Heart right ventricle (tissue), 16 donors: ENCODE results near the gene RDH14. TPM values are rescaled to one million over a fixed set of nuclear protein-coding genes. Genes with fewer than 3 reads are reported as not detected.

ENCODE experiments used
- ATAC-seq, 8 donors: fragments of 200-7000 bp; cut with Tn5 transposase; one replicate each; pipeline ENCODE4 v1.9.1; 2020; ENCODE audit warnings: mild to moderate bottlenecking in 8 of 8, moderate library complexity in 8 of 8, moderate number of reproducible peaks in 1 of 8
- DNase-seq, 2 donors: peaks; one replicate each; pipeline ENCODE4 v3.0.0-alpha.2; 2020
- H3K27ac ChIP-seq, 10 donors: fragments of 200-600 bp; sonication (generic) in 2 of 10; one replicate each; pipeline versions ENCODE4 v1.5.0 to v1.8.0; 2020 to 2022; ENCODE audit warnings: mild to moderate bottlenecking in 3 of 10
- H3K27me3 ChIP-seq, 7 donors: fragments of 200-600 bp; one replicate each; pipeline ENCODE4 v1.8.0; 2021 to 2022; ENCODE audit warnings: mild to moderate bottlenecking in 2 of 7
- H3K36me3 ChIP-seq, 9 donors: fragments of 200-600 bp; sonication (generic) in 1 of 9; one replicate each; pipeline versions ENCODE4 v1.5.0 to v1.8.0; 2020 to 2022; ENCODE audit warnings: mild to moderate bottlenecking in 2 of 9
- H3K4me1 ChIP-seq, 9 donors: fragments of 200-600 bp; sonication (generic) in 1 of 9; one replicate each; pipeline versions ENCODE4 v1.5.0 to v1.8.0; 2020 to 2022; ENCODE audit warnings: mild to moderate bottlenecking in 4 of 9
- H3K4me3 ChIP-seq, 10 donors: fragments of 200-600 bp; sonication (generic) in 2 of 10; one replicate each; pipeline versions ENCODE4 v1.5.0 to v1.8.0; 2020 to 2022; ENCODE audit warnings: mild to moderate bottlenecking in 7 of 10, moderate library complexity in 2 of 10
- H3K9me3 ChIP-seq, 11 donors: fragments of 200-600 bp in 10 of 11; sonication (generic) in 2 of 11; one replicate each; pipeline versions ENCODE4 v1.5.0 to v1.8.0; 2013 to 2022; ENCODE audit warnings: mild to moderate bottlenecking in 2 of 11, control low read depth in 1 of 11, moderate library complexity in 1 of 11
- WGBS, 2 donors: extraction: QIAGEN DNeasy Blood & Tissue Kit; methylation state at CpG; one replicate each; pipeline ENCODE4 v1.1.7; 2013; ENCODE audit warnings: inconsistent platforms in 1 of 2; 5-methylcytosine and 5-hydroxymethylcytosine counted together
- intact Hi-C, 10 donors: fragments of 100-400 bp; cut with DNase I; formaldehyde crosslinking; loops; one replicate each; pipeline versions ENCODE4 v1.11.1 to v1.14.2; 2022
- polyA plus RNA-seq, 2 donors: library from polyadenylated mRNA; stranded (reverse); fragments of 200-250 nt; gene quantifications; one replicate each; pipeline ENCODE4 v1.2.3, GENCODE V29; 2013
- total RNA-seq, 10 donors: library from RNA; stranded (reverse); fragmentation: NEBNext Ultra II Directional in 3 of 10; extraction: Animal tissue kit (Norgen Biotek cat#: 25700) in 3 of 10; gene quantifications; one replicate each; pipeline versions ENCODE4 v1.2.1 to v1.2.4, GENCODE V29; 2021 to 2023
- TF ChIP-seq, protein P1 (sequence below), 9 donors: fragments of 200-600 bp; sonication (generic) in 2 of 9; IDR thresholded peaks; one replicate each; pipeline versions ENCODE4 v1.5.0 to v1.8.0; 2021 to 2022; ENCODE audit warnings: antibody characterized with exemption in 9 of 9, mild to moderate bottlenecking in 5 of 9, moderate library complexity in 1 of 9
- donor health status: Arrhythmogenic right ventricular cardiomyopathy.
- donor health status: ischemic (EF 13 %, LVEDD 7.1; RV severe dilation, severe dysfunction).
- donor health status: healthy with polysubstance abuse.
- donor health status: DM: no; HTN: yes; CAD: no.
- donor health status: DM: no; HTN: no; CAD: no.
- donor health status: ischemic (EF 25% LVEDD 6.9; RV normal size, moderate dysfunction).
- donor health status: ischemic (EF 25% LVEDD 5.7; RV mildly dilated, moderate dysfunction).
- donor health status: healthy.
- donor health status: DM: yes; HTN: yes; CAD: no.
- donor health status: Ischemic cardiomyopathy.
- donor health status: ischemic (EF 35%, LVEDD 5.7; RV mildly dilated, moderate dysfunction).
- donor health status: nonischemic (EF 11% LVEDD 7.7; RV severe dilation, severe dysfunction).
- donor health status: DM: yes; HTN: yes; CAD: no.
- donor health status: PGD.
- donor health status: ischemic (EF 29% LVEDD 5.4; RV normal size, mild dysfunction).
- donor health status: nonischemic (EF 23%, LVEDD 6.1; RV moderate dilation, normal function).

RDH14 gene
- total and polyA plus RNA-seq, 12 donors: 25.8 to 54.8 (median 45.4) TPM

DNA sequence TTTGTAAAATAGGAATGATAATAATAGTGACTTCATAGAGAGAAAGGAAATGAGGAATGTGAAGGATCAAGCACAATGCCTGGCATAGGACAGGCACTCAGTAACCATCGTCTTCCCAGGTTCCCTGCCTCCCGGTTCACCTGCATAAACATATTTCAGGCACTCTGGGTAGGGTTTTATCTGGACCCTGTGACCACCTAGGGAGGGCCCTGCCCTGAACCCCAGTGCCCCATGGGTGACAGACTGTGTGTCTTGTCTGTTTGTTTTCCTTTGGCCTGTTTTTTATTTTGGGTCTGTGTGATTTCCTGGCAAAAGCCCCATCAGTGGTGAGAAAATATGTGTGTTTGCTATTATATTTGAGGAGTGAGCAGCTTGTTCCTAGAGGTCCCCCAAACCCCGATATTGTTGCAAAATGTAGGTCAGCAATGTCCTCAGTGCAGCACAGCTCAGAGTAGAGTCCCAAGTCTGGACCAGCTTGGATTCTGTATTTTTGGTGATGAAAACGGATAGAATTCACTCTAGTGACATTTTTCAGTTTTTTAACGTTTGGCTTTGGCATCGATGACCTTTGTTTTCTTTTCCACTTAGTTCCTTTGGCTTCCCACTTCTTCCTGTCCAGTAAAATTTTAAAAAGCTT lies 38.5 kb upstream of the RDH14 start:
- no peak for DNase-seq
- intact Hi-C loops: loop anchor here in 1 of 10 donors (10.0 kb wide), 1 partner anchor 74 kb away; no protein-coding TSS in a partner anchor
- Histone ChIP-seq H3K9me3 (no peaks in the 10 kb centered on the region), H3K27me3 (no peaks in the 10 kb centered on the region), H3K4me1 (peaks cover 0 to 29% (median 17%) of the 10 kb centered on the region in 9 donors), H3K27ac (peak overlapping the region in 5 of 10 donors; percentile 20 to 71 (median 35)), H3K36me3 (no peaks in the 10 kb centered on the region), H3K4me3 (no peak overlapping the region)
- TF ChIP-seq, protein P1, sequence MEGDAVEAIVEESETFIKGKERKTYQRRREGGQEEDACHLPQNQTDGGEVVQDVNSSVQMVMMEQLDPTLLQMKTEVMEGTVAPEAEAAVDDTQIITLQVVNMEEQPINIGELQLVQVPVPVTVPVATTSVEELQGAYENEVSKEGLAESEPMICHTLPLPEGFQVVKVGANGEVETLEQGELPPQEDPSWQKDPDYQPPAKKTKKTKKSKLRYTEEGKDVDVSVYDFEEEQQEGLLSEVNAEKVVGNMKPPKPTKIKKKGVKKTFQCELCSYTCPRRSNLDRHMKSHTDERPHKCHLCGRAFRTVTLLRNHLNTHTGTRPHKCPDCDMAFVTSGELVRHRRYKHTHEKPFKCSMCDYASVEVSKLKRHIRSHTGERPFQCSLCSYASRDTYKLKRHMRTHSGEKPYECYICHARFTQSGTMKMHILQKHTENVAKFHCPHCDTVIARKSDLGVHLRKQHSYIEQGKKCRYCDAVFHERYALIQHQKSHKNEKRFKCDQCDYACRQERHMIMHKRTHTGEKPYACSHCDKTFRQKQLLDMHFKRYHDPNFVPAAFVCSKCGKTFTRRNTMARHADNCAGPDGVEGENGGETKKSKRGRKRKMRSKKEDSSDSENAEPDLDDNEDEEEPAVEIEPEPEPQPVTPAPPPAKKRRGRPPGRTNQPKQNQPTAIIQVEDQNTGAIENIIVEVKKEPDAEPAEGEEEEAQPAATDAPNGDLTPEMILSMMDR (IDR thresholded peaks at IDR 0.05): no peak
- WGBS, 2 donors: 44 to 60% methylated on average over 6 of the region's 6 CpGs
- peak in 6 of 8 donors; percentile 28 to 65 (median 36) for ATAC-seq

DNA sequence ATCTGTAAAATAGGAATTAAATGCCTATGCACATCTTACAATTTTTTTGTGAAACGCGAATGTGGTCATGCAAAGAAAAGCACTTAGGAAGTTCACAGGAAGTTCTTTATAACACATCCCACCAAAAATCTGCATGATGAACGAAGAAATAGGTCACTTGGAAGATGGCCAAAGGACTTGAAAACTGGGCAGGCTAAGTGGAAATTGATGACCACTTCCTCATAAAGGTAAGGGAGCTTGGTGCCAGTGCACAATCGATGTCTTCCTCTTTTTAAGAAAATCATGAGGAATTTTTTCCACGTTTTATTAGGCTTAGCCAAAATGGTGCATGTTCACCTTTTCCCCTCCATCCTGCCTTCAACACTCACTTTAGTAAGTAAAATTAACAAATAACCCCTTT lies 37.2 kb upstream of the RDH14 start:
- TF ChIP-seq, protein P1 (IDR thresholded peaks at IDR 0.05): no peak
- no peak for ATAC-seq

DNA sequence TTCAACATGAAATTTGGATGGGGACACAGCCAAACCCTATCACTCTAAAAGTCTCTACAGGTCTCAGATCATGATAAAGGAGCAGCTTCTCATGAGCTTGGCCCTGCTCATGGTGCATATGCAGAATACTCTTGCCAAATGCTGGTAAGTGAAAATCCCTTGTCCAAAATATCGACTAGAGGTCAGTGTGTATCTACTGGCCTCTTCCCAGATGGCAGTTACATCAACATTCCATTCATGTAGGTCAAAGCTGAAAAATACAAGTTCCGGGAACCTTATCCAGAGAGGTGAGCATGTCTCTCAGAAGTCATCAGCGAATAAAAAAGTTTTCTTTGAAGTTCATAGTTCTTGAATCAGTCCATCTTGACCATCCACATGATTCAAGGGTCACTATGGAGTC lies 36.5 kb upstream of the RDH14 start:
- 47 to 63% methylated on average over 3 of the region's 3 CpGs for WGBS, 2 donors
- Histone ChIP-seq H3K9me3 (no peaks in the 10 kb centered on the region), H3K27ac (no peak overlapping the region), H3K36me3 (no peaks in the 10 kb centered on the region), H3K4me3 (no peak overlapping the region), H3K4me1 (peaks cover 0 to 35% (median 16%) of the 10 kb centered on the region in 9 donors), H3K27me3 (no peaks in the 10 kb centered on the region)
- TF ChIP-seq, protein P1 (IDR thresholded peaks at IDR 0.05): no peak
- DNase-seq (no peak), ATAC-seq (peak in 3 of 8 donors; percentile 27 to 70 (median 66))
- intact Hi-C loops: loop anchor here in 1 of 10 donors (10.0 kb wide), 1 partner anchor 72 kb away; no protein-coding TSS in a partner anchor

More for the DNA sequence above, 37.2 kb upstream of the RDH14 start:
- no peak for DNase-seq
- Histone ChIP-seq H3K27ac (no peak overlapping the region), H3K4me3 (no peak overlapping the region), H3K27me3 (no peaks in the 10 kb centered on the region), H3K36me3 (no peaks in the 10 kb centered on the region), H3K9me3 (no peaks in the 10 kb centered on the region), H3K4me1 (peaks cover 0 to 33% (median 16%) of the 10 kb centered on the region in 9 donors)
- intact Hi-C loops: loop anchor here in 1 of 10 donors (10.0 kb wide), 1 partner anchor 73 kb away; no protein-coding TSS in a partner anchor
- 54 to 63% methylated on average over 5 of the region's 5 CpGs for WGBS, 2 donors

DNA sequence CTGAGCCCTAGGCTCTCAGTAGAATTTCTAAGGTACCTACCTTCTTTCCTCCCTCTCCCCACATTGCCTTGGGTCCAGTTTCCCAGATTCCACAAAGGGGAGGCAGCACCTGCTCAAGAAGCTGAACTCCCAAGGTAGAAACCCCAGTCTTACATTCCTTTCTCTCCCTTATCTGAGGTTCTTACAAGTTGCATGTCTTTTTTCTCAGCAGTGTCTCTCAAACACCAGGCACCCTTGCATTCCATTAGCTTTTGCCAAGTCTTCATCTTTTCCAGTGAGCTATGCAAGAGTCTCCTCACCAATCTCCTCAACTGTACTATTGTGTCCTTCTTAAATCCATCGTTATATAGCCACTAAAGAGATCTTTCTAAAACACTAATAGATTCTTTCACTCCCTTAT lies 33.0 kb upstream of the RDH14 start:
- WGBS, 2 donors: 47 to 91% methylated on average over 1 of the region's 1 CpG
- no peaks in the 10 kb centered on the region for H3K27me3 ChIP-seq
- TF ChIP-seq, protein P1 (IDR thresholded peaks at IDR 0.05): no peak
- no peak overlapping the region for H3K4me3 ChIP-seq
- H3K36me3 ChIP-seq: no peaks in the 10 kb centered on the region
- no peaks in the 10 kb centered on the region for H3K9me3 ChIP-seq
- no peak overlapping the region for H3K27ac ChIP-seq
- H3K4me1 ChIP-seq: peaks cover 0 to 18% (median 8%) of the 10 kb centered on the region in 9 donors
- intact Hi-C loops: loop anchor here in 1 of 10 donors (10.0 kb wide), 1 partner anchor 69 kb away; no protein-coding TSS in a partner anchor
- no peak for ATAC-seq
- DNase-seq: no peak
